GM23338 (cell line): ENCODE results near the gene CD83. TPM values are rescaled to one million over a fixed set of nuclear protein-coding genes. Genes with fewer than 3 reads are reported as not detected.
A peak's percentile ranks its signal among the peaks of the same experiment; 100 is the strongest.

Experiments used
- ATAC-seq: fragments of 200-7000 bp; cut with Tn5 transposase; 3 replicates; pipeline ENCODE4 v1.9.1; 2020
- DNase-seq: peaks from one replicate; pipeline ENCODE4 v3.0.0-alpha.2; 2015; ENCODE audit warnings: low spot score
- H2AFZ ChIP-seq: fragments of 200-600 bp; sonication (generic); 2 replicates; pipeline ENCODE4 v1.8.0; 2016; ENCODE audit warnings: antibody characterized with exemption, mild to moderate bottlenecking, moderate library complexity
- H3F3A ChIP-seq: fragments of 200-600 bp; sonication (generic); replicated peaks from 2 replicates; pipeline ENCODE4 v1.8.0; 2017; ENCODE audit warnings: antibody characterized with exemption, mixed run types, low read depth
- H3K27ac ChIP-seq: fragments of 200-600 bp; sonication (generic); 2 replicates; pipeline ENCODE4 v1.6.1; 2016; ENCODE audit warnings: low read depth
- H3K27me3 ChIP-seq: fragments of 200-600 bp; sonication (generic); 2 replicates; pipeline ENCODE4 v1.8.0; 2016; ENCODE audit warnings: mild to moderate bottlenecking, mixed run types, moderate library complexity; ENCODE audit not compliant: insufficient read depth
- H3K36me3 ChIP-seq: fragments of 200-600 bp; sonication (generic); 2 replicates; pipeline ENCODE4 v1.8.0; 2016; ENCODE audit warnings: mild to moderate bottlenecking; ENCODE audit not compliant: insufficient read depth
- H3K4me1 ChIP-seq: fragments of 200-600 bp; sonication (generic); 2 replicates; pipeline ENCODE4 v1.8.0; 2016; ENCODE audit warnings: mild to moderate bottlenecking, moderate library complexity; ENCODE audit not compliant: insufficient read depth
- H3K4me2 ChIP-seq: fragments of 200-600 bp; sonication (generic); 2 replicates; pipeline ENCODE4 v1.7.1; 2017; ENCODE audit warnings: mixed run types
- H3K4me3 ChIP-seq: fragments of 200-600 bp; sonication (generic); 2 replicates; pipeline ENCODE4 v1.6.1; 2016; ENCODE audit warnings: mixed run types
- H3K79me2 ChIP-seq: fragments of 200-600 bp; sonication (generic); replicated peaks from 2 replicates; pipeline ENCODE4 v1.8.0; 2017; ENCODE audit warnings: mild to moderate bottlenecking; ENCODE audit not compliant: insufficient read depth
- H3K9me2 ChIP-seq: fragments of 200-600 bp; sonication (generic); 2 replicates; pipeline ENCODE4 v1.8.0; 2017; ENCODE audit not compliant: insufficient read depth
- H4K20me1 ChIP-seq: fragments of 200-600 bp; sonication (generic); replicated peaks from 2 replicates; pipeline ENCODE4 v1.8.0; 2017; ENCODE audit warnings: mild to moderate bottlenecking; ENCODE audit not compliant: insufficient read depth
- H3K27ac Mint-ChIP-seq: 2 replicates; pipeline ENCODE4 v1.8.0; 2020; ENCODE audit warnings: inconsistent platforms, mild to moderate bottlenecking, moderate library complexity, mixed read lengths
- H3K27me3 Mint-ChIP-seq: 3 replicates; pipeline ENCODE4 v1.8.0; 2022; ENCODE audit warnings: low read depth, mild to moderate bottlenecking, moderate library complexity, mixed read lengths, inconsistent platforms; ENCODE audit not compliant: insufficient read depth, poor library complexity
- H3K36me3 Mint-ChIP-seq: 3 replicates; pipeline ENCODE4 v1.8.0; 2021; ENCODE audit warnings: low read depth, mild to moderate bottlenecking, inconsistent platforms, moderate library complexity, mixed read lengths
- H3K4me1 Mint-ChIP-seq: 3 replicates; pipeline ENCODE4 v1.8.0; 2020; ENCODE audit warnings: mild to moderate bottlenecking, inconsistent platforms, mixed read lengths
- H3K4me3 Mint-ChIP-seq: 3 replicates; pipeline ENCODE4 v1.8.0; 2021; ENCODE audit warnings: moderate library complexity, mild to moderate bottlenecking, inconsistent platforms, mixed read lengths
- H3K9me3 Mint-ChIP-seq: 3 replicates; pipeline ENCODE4 v1.8.0; 2020; ENCODE audit warnings: moderate library complexity, mild to moderate bottlenecking, inconsistent platforms, mixed read lengths
- CREB1 ChIP-seq: fragments of 250-450 bp; sonication (Bioruptor Pico); IDR thresholded peaks from 2 replicates; pipeline ENCODE4 v1.5.0; 2020; ENCODE audit warnings: low read depth, mild to moderate bottlenecking, moderate library complexity
- CTCF ChIP-seq, 2 experiments: fragments of 200-600 bp in 1 of 2; sonication (generic) in 1 of 2; conservative IDR thresholded peaks; 2 replicates each; pipeline versions ENCODE4 v1.5.1 to v1.6.1; 2016 to 2017; ENCODE audit warnings: antibody characterized with exemption in 2 of 2, low read depth in 2 of 2, mild to moderate bottlenecking in 2 of 2, moderate library complexity in 1 of 2
- ETS1 ChIP-seq: IDR thresholded peaks from 2 replicates; pipeline ENCODE4 v1.6.1; 2016; ENCODE audit warnings: antibody characterized with exemption
- EZH2phosphoT487 ChIP-seq: fragments of 200-600 bp; sonication (generic); IDR thresholded peaks from one replicate; pipeline ENCODE4 v1.8.1; 2018; ENCODE audit warnings: antibody characterized with exemption; ENCODE audit not compliant: unreplicated experiment
- JUNB ChIP-seq: IDR thresholded peaks from one replicate; pipeline ENCODE4 v1.6.1; 2016; ENCODE audit warnings: antibody characterized with exemption; ENCODE audit not compliant: unreplicated experiment
- NANOG ChIP-seq: IDR thresholded peaks from 2 replicates; pipeline ENCODE4 v1.6.1; 2016; ENCODE audit warnings: antibody characterized with exemption, borderline replicate concordance
- POLR2AphosphoS5 ChIP-seq: IDR thresholded peaks from 2 replicates; pipeline ENCODE4 v1.6.1; 2016; ENCODE audit warnings: antibody characterized with exemption, low read depth
- REST ChIP-seq: IDR thresholded peaks from one replicate; pipeline ENCODE4 v1.6.1; 2018; ENCODE audit warnings: antibody characterized with exemption; ENCODE audit not compliant: unreplicated experiment
- STAT1 ChIP-seq: IDR thresholded peaks from one replicate; pipeline ENCODE4 v1.6.1; 2016; ENCODE audit warnings: antibody characterized with exemption; ENCODE audit not compliant: unreplicated experiment
- ZNF114 ChIP-seq: fragments of 250-450 bp; sonication (Bioruptor Pico); IDR thresholded peaks from 2 replicates; pipeline ENCODE4 v1.5.0; 2020; ENCODE audit warnings: mild to moderate bottlenecking, moderate library complexity
- ZNF331 ChIP-seq: fragments of 250-450 bp; sonication (Bioruptor Pico); IDR thresholded peaks from 2 replicates; pipeline ENCODE4 v1.5.0; 2020; ENCODE audit warnings: low read depth, mild to moderate bottlenecking, moderate library complexity
- polyA plus RNA-seq: library from polyadenylated mRNA; unstranded; fragments of >200 nt; fragmentation: Nextera tagmentation; extraction: Ambion mirVana; gene quantifications from 2 replicates; pipeline ENCODE4 v1.2.1, GENCODE V29; 2016
- total RNA-seq: library from RNA; depleted of rRNA; stranded (reverse); fragments of >200 nt; shearing (Covaris generic); gene quantifications from 2 replicates; pipeline ENCODE4 v1.2.3, GENCODE V29; 2014

CD83 gene
- total and polyA plus RNA-seq, 2 experiments from 2014 or later: 8.1 to 13.2 TPM

- no peak for TF ChIP-seq POLR2AphosphoS5
- no peak for TF ChIP-seq CREB1
- no peak for TF ChIP-seq EZH2phosphoT487
- TF ChIP-seq STAT1: no peak
- no peak for TF ChIP-seq REST
- no peak for TF ChIP-seq ZNF114 (CRISPR knock-in tag)
- no peak for TF ChIP-seq ETS1
- no peak for TF ChIP-seq ZNF331 (CRISPR knock-in tag)
- H3K9me2 ChIP-seq: no peaks in the 10 kb centered on the region
- H3K36me3 ChIP-seq: no peaks in the 10 kb centered on the region
- H3K4me1 ChIP-seq: peaks cover 20% of the 10 kb centered on the region
- no peaks in the 10 kb centered on the region for H3K79me2 ChIP-seq
- H3F3A ChIP-seq: no peaks in the 10 kb centered on the region
- H2AFZ ChIP-seq: no peak overlapping the region
- H3K36me3 Mint-ChIP-seq: no peaks in the 10 kb centered on the region
- no peak overlapping the region for H3K4me2 ChIP-seq
- no peak overlapping the region for H3K27ac ChIP-seq
- H3K4me3 ChIP-seq: no peak overlapping the region
- no peaks in the 10 kb centered on the region for H3K27me3 ChIP-seq
- ATAC-seq (no peak), DNase-seq (no peak)
- peaks cover 10% of the 10 kb centered on the region for H3K27me3 Mint-ChIP-seq
- H3K4me1 Mint-ChIP-seq: peaks cover 25% of the 10 kb centered on the region
- H3K4me3 Mint-ChIP-seq: no peak overlapping the region
- no peaks in the 10 kb centered on the region for H4K20me1 ChIP-seq
- H3K27ac Mint-ChIP-seq: no peak overlapping the region
- H3K9me3 Mint-ChIP-seq: no peaks in the 10 kb centered on the region
Observed at GRCh38 chr6:14143305-14143704, 25.7 kb downstream of the CD83 start.

GRCh38 chr6:14144678-14145113 lies 27.1 kb downstream of the CD83 start:
- no peak overlapping the region for H3K4me2 ChIP-seq
- no peaks in the 10 kb centered on the region for H3K79me2 ChIP-seq
- H2AFZ ChIP-seq: peak overlapping the region; percentile 83; the same call in 1 of the 2 replicates
- H3K4me1 Mint-ChIP-seq: peaks cover 25% of the 10 kb centered on the region
- no peaks in the 10 kb centered on the region for H3K36me3 ChIP-seq
- H3K27ac ChIP-seq: no peak overlapping the region
- no peak overlapping the region for H3K4me3 Mint-ChIP-seq
- no peaks in the 10 kb centered on the region for H3K27me3 ChIP-seq
- no peaks in the 10 kb centered on the region for H3K9me3 Mint-ChIP-seq
- H3K27me3 Mint-ChIP-seq: peaks cover 10% of the 10 kb centered on the region
- H3K9me2 ChIP-seq: no peaks in the 10 kb centered on the region
- H3F3A ChIP-seq: no peaks in the 10 kb centered on the region
- no peaks in the 10 kb centered on the region for H4K20me1 ChIP-seq
- H3K27ac Mint-ChIP-seq: no peak overlapping the region
- peak; percentile 94 for DNase-seq
- no peaks in the 10 kb centered on the region for H3K36me3 Mint-ChIP-seq
- H3K4me3 ChIP-seq: no peak overlapping the region
- peak; percentile 97 for ATAC-seq
- H3K4me1 ChIP-seq: peaks cover 20% of the 10 kb centered on the region
- TF ChIP-seq NANOG (no peak), JUNB (no peak), CTCF (conservative IDR thresholded peaks at IDR 0.05; ENCODE audit: low read depth in 2 of 2) (peak; percentile 97 to 99), ZNF114 (CRISPR knock-in tag) (peak; percentile 86; the same call in 1 of the 2 replicates), CREB1 (peak; percentile 53; the same call in 1 of the 2 replicates), POLR2AphosphoS5 (no peak), REST (no peak)
